ENCODE measurements around the gene SLC49A3. TPM values are rescaled to one million over a fixed set of nuclear protein-coding genes. Genes with fewer than 3 reads are reported as not detected.

The SLC49A3 gene
- total RNA-seq, 4 donors from 2014 or later = 1.3 to 3.4 (median 2.2) TPM

GRCh38 chr4:663438-664428, 25.2 kb downstream of the SLC49A3 start:
- Histone ChIP-seq H3K9me3 (no peaks in the 10 kb centered on the region), H3K4me1 (peaks cover 0 to 4% of the 10 kb centered on the region in 2 donors), H3K27me3 (peaks cover 27 to 56% (median 47%) of the 10 kb centered on the region in 3 donors), H3K27ac (no peak overlapping the region), H3K4me3 (peak overlapping the region; percentile 38 to 50 (median 38)), H3K36me3 (no peaks in the 10 kb centered on the region)
- no peak for TF ChIP-seq CTCF (IDR thresholded peaks at IDR 0.05 in 4 of 5, conservative IDR thresholded peaks at IDR 0.05 in 1 of 5)
- no peak for TF ChIP-seq POLR2A (IDR thresholded peaks at IDR 0.05)
- DNase-seq (peak in 1 of 2 donors; percentile 7), ATAC-seq (no peak)
- in situ Hi-C loops (cut with MboI; ENCODE audit: low sequenced_read_pairs in 4 of 4) (no loop called here), intact Hi-C loops (cut with DNase I; ENCODE audit: low total_unique reads) (no loop called here)

GRCh38 chr4:663046-663437, 25.9 kb downstream of the SLC49A3 start:
- ATAC-seq (no peak), DNase-seq (peak in 1 of 2 donors; percentile 5)
- H3K4me3 ChIP-seq = peak overlapping the region in 3 of 4 donors; percentile 38 to 50 (median 39)
- no peaks in the 10 kb centered on the region for H3K36me3 ChIP-seq
- peaks cover 0 to 4% of the 10 kb centered on the region in 2 donors for H3K4me1 ChIP-seq
- intact Hi-C loops (cut with DNase I; ENCODE audit: low total_unique reads) = no loop called here
- H3K27me3 ChIP-seq = peaks cover 27 to 56% (median 47%) of the 10 kb centered on the region in 3 donors
- H3K9me3 ChIP-seq = no peaks in the 10 kb centered on the region
- TF ChIP-seq CTCF (IDR thresholded peaks at IDR 0.05 in 4 of 5, conservative IDR thresholded peaks at IDR 0.05 in 1 of 5) (no peak), POLR2A (IDR thresholded peaks at IDR 0.05) (no peak)
- H3K27ac ChIP-seq = no peak overlapping the region
- in situ Hi-C loops (cut with MboI; ENCODE audit: low sequenced_read_pairs in 4 of 4) = no loop called here

- ATAC-seq = no peak
- intact Hi-C loops (cut with DNase I; ENCODE audit: low total_unique reads) = no loop called here
Measured at GRCh38 chr4:661881-662761, 26.8 kb downstream of the SLC49A3 start.

More at GRCh38 chr4:661881-662761, 26.8 kb downstream of the SLC49A3 start:
- in situ Hi-C loops (cut with MboI; ENCODE audit: low sequenced_read_pairs in 4 of 4) = no loop called here
- peak in 1 of 2 donors; percentile 4 for DNase-seq
- no peak overlapping the region for H3K4me3 ChIP-seq
- no peak overlapping the region for H3K27ac ChIP-seq
- H3K27me3 ChIP-seq = peaks cover 27 to 54% (median 44%) of the 10 kb centered on the region in 3 donors
- no peaks in the 10 kb centered on the region for H3K9me3 ChIP-seq
- TF ChIP-seq POLR2A (IDR thresholded peaks at IDR 0.05) (no peak), CTCF (IDR thresholded peaks at IDR 0.05 in 4 of 5, conservative IDR thresholded peaks at IDR 0.05 in 1 of 5) (no peak)
- H3K4me1 ChIP-seq = peaks cover 0 to 4% of the 10 kb centered on the region in 2 donors
- no peaks in the 10 kb centered on the region for H3K36me3 ChIP-seq

Data from gastrocnemius medialis (tissue), 4 donors.